Coronary artery (tissue), 2 donors: Measurements from ENCODE around the gene AMOT.

Source experiments
- DNase-seq: peaks from one replicate; pipeline ENCODE4 v3.0.0-alpha.2; 2017; ENCODE audit warnings: low spot score
- H3K27ac ChIP-seq, 2 donors: fragments of 200-600 bp; sonication (generic); one replicate each; pipeline ENCODE4 v1.5.1; 2016 to 2019
- H3K4me3 ChIP-seq: fragments of 200-600 bp; sonication (generic); 2 replicates; pipeline ENCODE4 v1.5.1; 2016; ENCODE audit warnings: mild to moderate bottlenecking, moderate library complexity
- TF ChIP-seq, protein P1 (sequence below): fragments of 200-600 bp; sonication (generic); IDR thresholded peaks from one replicate; pipeline ENCODE4 v1.5.1; 2019; ENCODE audit warnings: antibody characterized with exemption

Gene AMOT

DNA sequence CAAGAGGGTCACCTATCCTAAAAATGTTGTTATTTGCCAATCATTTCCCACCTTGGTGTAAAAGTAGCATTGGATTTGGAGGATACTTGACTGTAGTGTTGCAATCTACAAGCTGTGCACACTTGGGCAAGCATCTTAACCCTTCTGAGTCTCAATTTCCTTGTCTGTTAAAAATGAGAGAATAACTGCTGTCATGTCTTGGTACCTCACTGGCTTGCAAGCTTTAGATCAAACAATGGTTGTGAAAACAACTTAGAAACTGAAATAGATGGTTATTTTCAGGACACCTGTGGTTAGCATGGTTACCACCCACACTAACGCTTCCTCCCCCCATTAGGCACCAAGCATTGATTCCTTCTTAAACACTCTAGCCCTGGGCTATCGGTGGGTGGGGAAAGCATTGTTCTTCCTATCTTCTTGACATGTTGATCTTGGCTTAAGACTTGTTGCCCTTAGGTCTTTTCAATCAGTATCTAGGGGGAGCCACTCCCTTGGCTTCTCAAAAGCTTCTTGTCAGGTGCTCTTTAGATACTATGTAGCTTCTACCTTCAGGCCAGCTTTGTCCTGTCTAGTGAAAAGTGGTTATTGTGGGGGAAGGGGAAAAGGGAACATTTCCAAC, 10.6 kb upstream of the AMOT start:
- H3K27ac ChIP-seq = no peak overlapping the region
- TF ChIP-seq, protein P1, sequence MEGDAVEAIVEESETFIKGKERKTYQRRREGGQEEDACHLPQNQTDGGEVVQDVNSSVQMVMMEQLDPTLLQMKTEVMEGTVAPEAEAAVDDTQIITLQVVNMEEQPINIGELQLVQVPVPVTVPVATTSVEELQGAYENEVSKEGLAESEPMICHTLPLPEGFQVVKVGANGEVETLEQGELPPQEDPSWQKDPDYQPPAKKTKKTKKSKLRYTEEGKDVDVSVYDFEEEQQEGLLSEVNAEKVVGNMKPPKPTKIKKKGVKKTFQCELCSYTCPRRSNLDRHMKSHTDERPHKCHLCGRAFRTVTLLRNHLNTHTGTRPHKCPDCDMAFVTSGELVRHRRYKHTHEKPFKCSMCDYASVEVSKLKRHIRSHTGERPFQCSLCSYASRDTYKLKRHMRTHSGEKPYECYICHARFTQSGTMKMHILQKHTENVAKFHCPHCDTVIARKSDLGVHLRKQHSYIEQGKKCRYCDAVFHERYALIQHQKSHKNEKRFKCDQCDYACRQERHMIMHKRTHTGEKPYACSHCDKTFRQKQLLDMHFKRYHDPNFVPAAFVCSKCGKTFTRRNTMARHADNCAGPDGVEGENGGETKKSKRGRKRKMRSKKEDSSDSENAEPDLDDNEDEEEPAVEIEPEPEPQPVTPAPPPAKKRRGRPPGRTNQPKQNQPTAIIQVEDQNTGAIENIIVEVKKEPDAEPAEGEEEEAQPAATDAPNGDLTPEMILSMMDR = no peak
- no peak for DNase-seq
- no peak overlapping the region for H3K4me3 ChIP-seq

DNA sequence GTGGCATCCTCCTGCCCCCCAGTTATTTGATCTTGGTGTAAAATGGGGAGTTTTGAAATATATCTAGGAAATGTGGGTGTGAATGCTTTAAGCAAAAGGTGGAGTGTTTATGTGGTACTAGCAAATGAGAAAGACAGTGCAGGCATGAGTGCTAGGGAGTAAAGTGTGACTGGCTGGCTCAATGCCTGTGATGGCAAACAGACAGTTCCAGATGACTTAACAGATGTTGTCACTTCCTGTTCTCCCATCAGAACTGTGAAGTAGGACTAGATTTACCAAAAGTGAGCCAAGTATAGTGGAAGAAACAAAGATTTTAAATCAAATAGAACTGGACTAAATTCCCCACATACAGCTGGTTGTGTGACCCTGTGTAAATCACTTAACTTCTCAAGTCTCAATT, 8.4 kb upstream of the AMOT start:
- H3K27ac ChIP-seq = no peak overlapping the region
- TF ChIP-seq, protein P1 = no peak
- no peak for DNase-seq
- H3K4me3 ChIP-seq = no peak overlapping the region

DNA sequence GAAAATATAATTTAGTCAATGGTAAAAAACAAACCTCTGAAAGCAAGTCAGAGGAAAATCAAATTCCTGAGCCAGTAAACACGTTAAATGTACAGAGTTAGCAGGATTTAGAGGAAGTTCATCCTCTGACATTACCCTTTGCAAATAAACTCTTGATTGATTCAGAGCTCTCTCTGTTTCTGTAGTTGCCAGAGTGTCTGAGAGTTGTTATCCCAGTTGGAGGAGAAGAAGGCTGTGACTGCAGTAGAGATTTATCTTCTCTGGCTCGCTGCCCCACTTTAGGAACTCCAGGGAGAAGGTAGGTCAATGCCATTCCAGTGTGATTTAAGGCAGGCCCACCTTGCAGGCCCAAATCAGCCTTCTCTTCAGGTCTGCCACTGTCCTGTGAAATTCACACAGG, 6.2 kb upstream of the AMOT start:
- H3K27ac ChIP-seq = no peak overlapping the region
- no peak overlapping the region for H3K4me3 ChIP-seq
- TF ChIP-seq, protein P1 = no peak
- DNase-seq = no peak

DNA sequence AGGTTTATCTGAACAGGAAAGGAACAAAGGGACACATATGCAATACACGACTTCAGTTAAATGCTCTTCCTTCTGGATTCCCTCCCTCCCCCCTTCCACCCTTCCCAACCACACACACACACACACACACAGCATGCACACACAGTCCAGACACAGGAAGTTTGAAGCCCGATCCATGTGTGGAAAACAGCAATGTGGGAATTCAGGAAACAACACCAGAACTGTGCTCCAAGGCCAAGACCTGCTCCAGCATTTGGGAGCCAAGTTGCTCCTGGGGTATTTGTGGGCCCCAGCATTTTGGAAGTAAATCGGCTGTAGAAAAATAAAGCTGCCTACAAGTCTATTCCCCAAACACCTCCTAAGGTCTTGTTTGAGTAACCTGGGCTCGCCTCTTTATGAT, 5.6 kb upstream of the AMOT start:
- TF ChIP-seq, protein P1 = no peak
- Histone ChIP-seq H3K4me3 (no peak overlapping the region), H3K27ac (no peak overlapping the region)
- DNase-seq = no peak

DNA sequence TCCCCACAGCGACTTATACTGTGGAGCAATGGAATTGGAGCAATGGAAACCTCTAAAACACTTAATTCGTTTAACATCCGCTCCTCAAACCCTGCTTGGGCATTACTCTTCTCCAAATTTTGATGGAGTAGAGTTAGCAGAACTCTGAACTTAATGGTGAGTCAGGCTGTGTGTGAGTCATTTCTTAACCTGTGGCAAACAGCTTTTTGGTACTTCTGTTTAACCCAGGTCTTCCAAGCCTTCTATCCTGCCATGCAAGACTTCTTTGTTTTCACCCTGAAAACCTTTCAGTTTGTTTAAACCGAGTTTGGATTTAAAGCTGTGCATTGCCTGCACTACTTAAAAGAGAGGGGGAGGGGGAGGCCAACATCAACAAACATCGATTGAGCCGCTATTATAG, 3.6 kb upstream of the AMOT start:
- TF ChIP-seq, protein P1 = no peak
- no peak for DNase-seq
- no peak overlapping the region for H3K4me3 ChIP-seq
- H3K27ac ChIP-seq = no peak overlapping the region

DNA sequence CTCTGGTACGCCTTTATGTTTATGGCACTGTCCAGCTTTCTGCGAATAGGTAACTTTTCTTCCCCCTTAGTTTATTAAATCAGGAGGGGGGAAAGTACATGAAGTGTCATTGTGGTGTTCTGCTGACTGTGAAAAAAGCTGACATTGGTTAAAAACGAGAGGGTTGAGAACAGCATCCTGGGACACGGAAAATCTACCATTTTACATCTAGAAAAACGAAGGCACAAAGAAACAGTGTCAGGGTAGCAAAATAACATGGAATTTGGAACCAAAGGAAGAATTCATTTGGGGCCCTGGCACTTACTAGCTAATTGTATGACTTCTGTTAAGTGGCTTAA, 1.2 kb upstream of the AMOT start:
- TF ChIP-seq, protein P1 = no peak
- DNase-seq = no peak
- Histone ChIP-seq H3K4me3 (peak overlapping the region; percentile 77), H3K27ac (peak overlapping the region in 1 of 2 donors; percentile 81)

DNA sequence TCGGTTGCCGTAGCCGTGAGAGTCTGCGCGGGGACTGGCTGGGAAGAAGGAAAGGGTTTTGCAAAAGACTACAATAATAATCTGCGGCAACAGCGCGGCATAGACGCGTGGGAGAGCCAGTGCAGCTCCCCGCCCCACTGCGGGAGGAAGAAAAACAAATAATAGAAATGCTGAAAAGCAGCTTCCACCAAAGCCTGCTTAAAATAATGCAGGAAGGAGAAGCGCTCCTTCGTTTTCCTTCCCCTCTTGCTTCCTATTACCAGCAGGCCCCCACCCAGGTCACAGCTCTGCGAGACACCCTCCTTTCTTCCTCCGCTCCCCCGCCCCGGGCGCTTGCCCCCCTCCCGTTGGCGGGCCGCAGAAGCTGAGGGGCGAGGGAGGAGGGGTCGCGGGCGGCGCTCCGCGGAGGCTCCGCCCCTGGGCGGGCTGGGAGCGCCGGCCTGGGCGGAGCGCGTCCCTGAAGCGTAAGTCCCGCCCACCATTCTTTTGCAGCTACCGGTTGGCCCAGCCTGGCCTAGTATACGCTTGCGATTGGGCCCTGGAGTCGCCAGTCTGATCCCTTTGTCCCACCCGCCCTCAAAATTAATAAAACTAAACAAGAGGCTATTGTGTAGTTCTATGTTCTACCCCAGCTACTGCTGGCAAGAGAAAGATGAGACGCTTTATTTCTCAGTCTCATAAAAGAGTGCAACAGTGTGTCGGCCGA, 636 bp upstream of the AMOT start:
- TF ChIP-seq, protein P1 = no peak
- peak; percentile 83 for DNase-seq
- Histone ChIP-seq H3K27ac (peak overlapping the region; percentile 16 to 81), H3K4me3 (peak overlapping the region; percentile 77)
